Measurements from ENCODE around the gene MYT1. TPM values are rescaled to one million over a fixed set of nuclear protein-coding genes. Genes with fewer than 3 reads are reported as not detected.
A peak's percentile ranks its signal among the peaks of the same experiment; 100 is the strongest.

MYT1 gene
- total RNA-seq, 3 donors from 2014 or later = 0.12 to 0.76 (median 0.14) TPM

DNA sequence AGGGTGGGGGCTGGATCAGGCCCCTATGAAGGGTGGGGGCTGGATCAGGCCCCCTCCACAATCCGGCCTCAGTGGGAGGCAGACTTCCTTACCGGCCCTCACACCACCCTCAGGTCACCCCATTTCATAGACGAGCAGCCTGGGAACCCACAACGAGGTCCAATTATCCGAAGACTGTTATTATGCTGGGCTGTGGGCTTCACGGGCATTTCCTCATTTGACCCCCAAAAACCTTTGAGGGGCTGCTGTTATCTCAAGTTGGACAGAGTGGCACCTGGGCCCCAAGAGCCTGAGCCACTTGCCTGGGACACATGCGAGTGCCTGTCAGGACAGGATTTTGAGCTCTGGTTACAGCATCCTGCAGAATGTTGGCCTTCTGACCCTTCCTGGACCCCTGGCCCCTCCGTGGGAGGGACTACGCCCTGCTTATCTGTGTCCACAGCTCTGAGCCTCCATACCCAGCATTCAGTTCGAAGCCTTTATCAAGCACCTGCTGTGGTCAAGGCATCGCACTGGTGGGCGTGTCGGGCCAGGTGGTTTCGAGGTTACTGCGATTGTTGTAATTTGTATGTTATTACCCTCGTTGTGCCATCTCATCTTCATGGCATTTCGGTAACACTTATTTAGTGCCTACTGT is 56.8 kb downstream of the MYT1 start:
- H3K4me1 ChIP-seq (ENCODE audit: low read depth) = no peaks in the 10 kb centered on the region
- H3K36me3 ChIP-seq (ENCODE audit: low read depth) = no peaks in the 10 kb centered on the region
- no peak overlapping the region for H3K4me3 ChIP-seq
- DNase-seq (no peak), ATAC-seq (peak; percentile 43)
- intact Hi-C loops (cut with DNase I, micrococcal nuclease) = no loop called here
- TF ChIP-seq, protein P1, sequence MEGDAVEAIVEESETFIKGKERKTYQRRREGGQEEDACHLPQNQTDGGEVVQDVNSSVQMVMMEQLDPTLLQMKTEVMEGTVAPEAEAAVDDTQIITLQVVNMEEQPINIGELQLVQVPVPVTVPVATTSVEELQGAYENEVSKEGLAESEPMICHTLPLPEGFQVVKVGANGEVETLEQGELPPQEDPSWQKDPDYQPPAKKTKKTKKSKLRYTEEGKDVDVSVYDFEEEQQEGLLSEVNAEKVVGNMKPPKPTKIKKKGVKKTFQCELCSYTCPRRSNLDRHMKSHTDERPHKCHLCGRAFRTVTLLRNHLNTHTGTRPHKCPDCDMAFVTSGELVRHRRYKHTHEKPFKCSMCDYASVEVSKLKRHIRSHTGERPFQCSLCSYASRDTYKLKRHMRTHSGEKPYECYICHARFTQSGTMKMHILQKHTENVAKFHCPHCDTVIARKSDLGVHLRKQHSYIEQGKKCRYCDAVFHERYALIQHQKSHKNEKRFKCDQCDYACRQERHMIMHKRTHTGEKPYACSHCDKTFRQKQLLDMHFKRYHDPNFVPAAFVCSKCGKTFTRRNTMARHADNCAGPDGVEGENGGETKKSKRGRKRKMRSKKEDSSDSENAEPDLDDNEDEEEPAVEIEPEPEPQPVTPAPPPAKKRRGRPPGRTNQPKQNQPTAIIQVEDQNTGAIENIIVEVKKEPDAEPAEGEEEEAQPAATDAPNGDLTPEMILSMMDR (IDR thresholded peaks at IDR 0.05) = no peak
- no peaks in the 10 kb centered on the region for H3K9me3 ChIP-seq

DNA sequence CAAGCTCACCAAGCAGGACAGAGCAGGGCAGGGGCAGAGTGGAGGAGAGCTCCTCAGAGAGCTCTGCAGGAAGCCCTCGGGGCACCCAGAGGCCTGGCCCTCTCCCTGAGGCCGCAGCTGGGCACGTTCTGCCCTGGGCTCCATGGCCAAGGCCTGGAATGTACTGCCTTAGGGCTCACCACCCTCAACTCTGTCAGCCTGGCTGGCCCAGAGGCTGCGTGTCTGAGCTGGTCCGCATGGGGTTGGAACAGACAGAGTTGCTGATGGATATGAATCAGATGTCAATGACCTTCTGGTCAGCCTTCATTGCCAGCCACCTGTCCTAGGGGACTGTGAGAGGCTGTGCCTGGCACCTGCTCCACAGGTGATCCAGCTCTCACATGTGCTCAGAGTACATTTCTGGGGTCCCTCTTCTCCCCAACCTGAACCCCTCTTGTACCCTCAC is 58.1 kb downstream of the MYT1 start:
- ATAC-seq = no peak
- no peaks in the 10 kb centered on the region for H3K36me3 ChIP-seq (ENCODE audit: low read depth)
- TF ChIP-seq, protein P1 (IDR thresholded peaks at IDR 0.05) = no peak
- no peaks in the 10 kb centered on the region for H3K9me3 ChIP-seq
- intact Hi-C loops (cut with DNase I, micrococcal nuclease) = no loop called here
- no peaks in the 10 kb centered on the region for H3K4me1 ChIP-seq (ENCODE audit: low read depth)
- no peak for DNase-seq
- no peak overlapping the region for H3K4me3 ChIP-seq

DNA sequence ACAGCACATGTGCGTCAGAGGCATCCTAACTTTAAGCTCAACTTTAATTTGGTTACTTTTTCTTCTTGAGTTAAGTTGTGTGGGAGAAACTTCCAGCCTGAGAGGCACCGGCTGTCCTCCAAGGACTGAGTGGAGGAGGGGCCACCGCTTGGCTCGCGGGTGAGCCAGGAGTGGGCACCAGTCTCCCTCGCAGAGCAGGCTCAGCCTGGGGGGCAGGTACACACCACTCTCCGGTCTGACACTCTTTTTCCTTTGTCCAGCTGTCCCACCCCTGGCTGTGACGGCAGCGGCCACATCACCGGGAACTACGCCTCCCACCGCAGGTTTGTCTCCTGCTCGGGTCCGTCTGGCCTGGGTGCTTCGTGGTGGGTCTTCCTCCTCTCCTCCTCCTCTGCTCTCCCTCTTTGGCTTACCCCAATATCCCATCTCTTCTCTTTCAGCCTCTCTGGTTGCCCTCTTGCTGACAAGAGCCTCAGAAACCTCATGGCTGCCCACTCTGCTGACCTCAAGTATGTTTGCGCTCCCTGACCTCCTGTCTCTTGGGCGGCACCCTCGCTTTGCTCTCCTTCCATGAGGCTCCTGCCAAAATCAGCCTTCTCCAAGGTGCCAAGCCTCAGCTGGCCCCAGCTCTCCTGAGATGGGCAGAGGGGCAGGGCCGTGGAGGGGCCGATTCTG is 58.7 kb downstream of the MYT1 start:
- H3K9me3 ChIP-seq = no peaks in the 10 kb centered on the region
- TF ChIP-seq, protein P1 (IDR thresholded peaks at IDR 0.05) = no peak
- no peak overlapping the region for H3K4me3 ChIP-seq
- ATAC-seq = no peak
- no peak for DNase-seq
- H3K4me1 ChIP-seq (ENCODE audit: low read depth) = no peaks in the 10 kb centered on the region
- no peaks in the 10 kb centered on the region for H3K36me3 ChIP-seq (ENCODE audit: low read depth)
- intact Hi-C loops (cut with DNase I, micrococcal nuclease) = no loop called here

DNA sequence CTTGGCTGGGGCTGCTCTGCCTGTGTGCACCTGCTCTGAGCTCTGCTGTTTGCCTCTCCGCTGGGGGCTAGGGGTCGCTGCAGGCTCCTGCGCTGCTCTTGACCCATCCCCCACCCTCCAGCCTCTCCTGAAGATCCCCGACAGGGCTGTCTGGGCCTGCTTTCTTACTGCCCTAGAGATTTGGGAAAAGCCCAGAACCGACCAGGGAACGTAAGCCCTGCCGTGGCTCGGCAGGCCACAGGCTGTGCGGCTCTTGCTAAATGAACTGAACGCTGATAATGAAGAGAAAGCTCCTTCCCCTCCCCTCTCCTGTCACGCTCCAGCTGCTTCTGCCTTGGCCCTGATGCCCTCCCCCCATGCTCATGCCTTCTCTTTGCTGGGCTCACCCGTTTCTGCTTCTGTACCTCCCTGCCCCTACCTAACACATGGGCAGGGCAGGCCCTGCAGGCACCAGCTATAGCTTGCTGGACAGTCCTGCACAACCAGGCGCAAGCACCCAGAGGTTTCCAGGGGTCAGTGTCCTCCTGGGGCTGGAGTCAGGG is 59.3 kb downstream of the MYT1 start:
- ATAC-seq = no peak
- Histone ChIP-seq H3K36me3 (ENCODE audit: low read depth) (no peaks in the 10 kb centered on the region), H3K4me3 (no peak overlapping the region), H3K9me3 (no peaks in the 10 kb centered on the region), H3K4me1 (ENCODE audit: low read depth) (peaks cover 4% of the 10 kb centered on the region)
- no peak for DNase-seq
- TF ChIP-seq, protein P1 (IDR thresholded peaks at IDR 0.05) = no peak
- intact Hi-C loops (cut with DNase I, micrococcal nuclease) = no loop called here

DNA sequence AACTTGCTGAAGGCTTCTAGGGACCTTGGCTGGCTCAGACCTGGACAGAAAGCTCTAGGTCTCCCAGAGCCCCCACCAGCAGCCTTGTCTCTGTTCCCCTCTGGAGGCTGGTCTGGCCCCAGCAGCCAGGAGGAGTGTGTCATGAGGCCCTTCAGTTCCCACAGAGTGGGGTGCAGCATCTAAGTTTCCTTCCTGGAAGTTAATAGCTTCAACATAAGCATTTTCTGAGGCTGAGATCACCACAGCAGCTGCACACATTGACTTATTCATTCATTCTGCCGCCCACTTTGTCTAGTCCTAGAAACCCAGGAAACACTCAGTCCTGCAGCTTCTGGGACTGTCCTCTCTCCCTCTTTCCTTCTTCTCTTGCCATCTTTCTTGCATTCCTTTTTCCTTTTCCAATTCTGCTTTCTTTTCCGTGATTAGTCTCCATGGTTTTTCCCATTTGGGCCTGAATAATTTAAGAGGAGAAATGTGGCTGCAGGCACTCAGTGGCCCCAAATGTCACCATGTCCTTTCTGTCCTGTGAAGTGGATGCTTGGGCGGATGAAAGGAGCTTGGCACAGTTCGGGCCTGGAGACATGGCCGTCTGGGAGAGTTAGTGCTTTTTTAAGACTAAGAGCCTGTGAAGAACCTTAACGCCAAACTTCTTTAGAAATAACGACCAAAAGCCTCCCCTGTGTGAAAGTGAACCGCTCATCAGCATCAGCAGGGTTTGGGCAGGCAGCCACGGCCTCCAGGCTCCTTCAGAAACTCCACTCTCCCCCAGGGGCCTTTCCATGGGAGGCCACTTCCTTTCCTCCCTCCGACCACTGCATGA is 60.3 kb downstream of the MYT1 start:
- Histone ChIP-seq H3K36me3 (ENCODE audit: low read depth) (no peaks in the 10 kb centered on the region), H3K9me3 (no peaks in the 10 kb centered on the region), H3K4me1 (ENCODE audit: low read depth) (peaks cover 8% of the 10 kb centered on the region), H3K4me3 (no peak overlapping the region)
- intact Hi-C loops (cut with DNase I, micrococcal nuclease) = no loop called here
- DNase-seq = no peak
- TF ChIP-seq, protein P1 (IDR thresholded peaks at IDR 0.05) = no peak
- peak; percentile 14 for ATAC-seq
